ENCODE data around the gene MYO1E. TPM values are rescaled to one million over a fixed set of nuclear protein-coding genes. Genes with fewer than 3 reads are reported as not detected.
"Not testable (repeated sequence)": the region's sequence is repeated elsewhere in the genome, so short reads cannot be mapped to it uniquely, and the experiment has no call there.

MYO1E gene
- total RNA-seq, 2 donors from 2014 or later: 47.8 to 65.6 TPM

DNA sequence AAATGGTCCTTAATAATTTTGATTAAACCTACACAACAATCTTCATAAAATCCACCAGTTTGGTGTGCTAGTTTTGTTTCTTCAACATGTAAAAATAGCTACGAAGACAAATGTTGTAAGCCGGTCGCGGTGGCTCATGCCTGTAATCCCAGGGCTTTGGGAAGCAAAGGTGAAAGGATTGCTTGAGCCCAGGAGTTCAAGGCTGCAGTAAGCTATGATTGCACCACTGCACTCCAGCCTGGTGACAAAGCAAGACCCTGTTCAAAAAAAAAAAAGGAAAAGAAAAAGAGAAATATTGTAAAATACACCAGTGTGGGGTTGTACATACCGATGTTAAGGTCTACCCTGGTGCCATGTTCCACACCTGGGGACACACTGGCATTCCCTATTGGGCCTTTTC lies 91.0 kb downstream of the MYO1E start:
- Histone ChIP-seq H3K9ac (ENCODE audit: extremely low read depth, low read length, poor library complexity, severe bottlenecking) (no peak overlapping the region), H3K4me3 (ENCODE audit: low read length) (no peak overlapping the region), H3K4me1 (ENCODE audit: control insufficient read depth, insufficient read depth, low read length) (peaks cover 3% of the 10 kb centered on the region), H3K27me3 (ENCODE audit: control insufficient read depth, insufficient read depth, low read length, poor library complexity, severe bottlenecking) (no peaks in the 10 kb centered on the region), H3K36me3 (ENCODE audit: control insufficient read depth, insufficient read depth, low read length) (no peaks in the 10 kb centered on the region), H3K27ac (ENCODE audit: low read depth, low read length) (no peak overlapping the region), H3K9me3 (ENCODE audit: control insufficient read depth, low read length) (no peaks in the 10 kb centered on the region)
- Mint-ChIP-seq H3K27me3 (ENCODE audit: insufficient read depth) (no peaks in the 10 kb centered on the region), H3K9me3 (peaks cover 2% of the 10 kb centered on the region), H3K4me1 (peaks cover 18% of the 10 kb centered on the region), H3K36me3 (ENCODE audit: low read depth) (no peaks in the 10 kb centered on the region), H3K27ac (no peak overlapping the region), H3K4me3 (no peak overlapping the region)
- TF ChIP-seq CTCF (conservative IDR thresholded peaks at IDR 0.05): no peak
- WGBS, 2 experiments (ENCODE audit: insufficient coverage in 1 of 2, insufficient read length in 1 of 2): 95 to 98% methylated on average over 5 of the region's 5 CpGs
- no peak for DNase-seq

DNA sequence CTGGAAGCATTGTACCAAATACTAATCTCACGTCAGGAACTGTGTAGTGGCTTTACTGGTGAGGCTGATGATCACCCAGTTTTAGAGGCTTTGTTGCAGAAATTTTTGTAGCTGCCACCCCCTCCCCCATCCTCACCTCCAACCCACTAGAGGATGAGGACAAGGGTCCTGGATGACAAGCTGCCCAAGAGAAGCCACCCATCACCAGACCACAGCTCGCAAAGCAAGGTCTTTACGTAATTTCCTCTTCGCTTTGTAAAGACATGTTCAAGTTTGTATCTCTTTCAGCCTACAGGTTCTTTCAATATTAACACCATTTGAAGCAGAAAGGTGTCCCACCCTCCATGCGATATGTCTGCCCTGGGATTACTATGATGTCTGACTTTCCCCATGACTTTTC lies 91.8 kb downstream of the MYO1E start:
- peaks cover 2% of the 10 kb centered on the region for H3K9me3 Mint-ChIP-seq
- 95 to 100% methylated on average over 4 to 5 of the region's 5 CpGs for WGBS, 2 experiments (ENCODE audit: insufficient coverage in 1 of 2, insufficient read length in 1 of 2)
- Histone ChIP-seq H3K36me3 (ENCODE audit: control insufficient read depth, insufficient read depth, low read length) (no peaks in the 10 kb centered on the region), H3K27me3 (ENCODE audit: control insufficient read depth, insufficient read depth, low read length, poor library complexity, severe bottlenecking) (no peaks in the 10 kb centered on the region), H3K9me3 (ENCODE audit: control insufficient read depth, low read length) (no peaks in the 10 kb centered on the region), H3K9ac (ENCODE audit: extremely low read depth, low read length, poor library complexity, severe bottlenecking) (no peak overlapping the region), H3K4me1 (ENCODE audit: control insufficient read depth, insufficient read depth, low read length) (peaks cover 10% of the 10 kb centered on the region), H3K4me3 (ENCODE audit: low read length) (no peak overlapping the region), H3K27ac (ENCODE audit: low read depth, low read length) (no peak overlapping the region)
- no peak overlapping the region for H3K4me3 Mint-ChIP-seq
- H3K27ac Mint-ChIP-seq: no peak overlapping the region
- TF ChIP-seq CTCF (conservative IDR thresholded peaks at IDR 0.05): no peak
- no peak for DNase-seq
- peaks cover 27% of the 10 kb centered on the region for H3K4me1 Mint-ChIP-seq
- H3K36me3 Mint-ChIP-seq (ENCODE audit: low read depth): no peaks in the 10 kb centered on the region
- no peaks in the 10 kb centered on the region for H3K27me3 Mint-ChIP-seq (ENCODE audit: insufficient read depth)

DNA sequence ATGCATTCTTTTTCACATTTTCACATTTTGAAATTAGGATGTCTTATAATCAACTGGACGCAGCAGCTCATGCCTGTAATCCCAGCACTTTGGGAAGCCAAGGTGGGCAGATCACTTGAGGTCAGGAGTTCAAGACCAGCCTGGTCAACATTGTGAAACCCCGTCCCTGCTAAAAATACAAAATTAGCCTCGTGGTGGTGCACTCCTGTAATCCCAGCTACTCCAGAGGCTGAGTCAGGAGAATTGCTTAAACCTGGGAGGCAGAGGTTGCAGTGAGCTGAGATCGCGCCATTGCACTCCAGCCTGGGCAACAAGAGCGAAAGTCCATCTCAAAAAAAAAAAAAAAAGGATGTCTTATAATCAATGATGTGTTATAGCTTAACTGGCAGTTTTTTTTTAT lies 92.4 kb downstream of the MYO1E start:
- 80 to 91% methylated on average over 3 to 5 of the region's 6 CpGs for WGBS, 2 experiments (ENCODE audit: insufficient coverage in 1 of 2, insufficient read length in 1 of 2)
- H3K4me1 Mint-ChIP-seq: peaks cover 33% of the 10 kb centered on the region
- not testable (repeated sequence) for H3K4me3 Mint-ChIP-seq

DNA sequence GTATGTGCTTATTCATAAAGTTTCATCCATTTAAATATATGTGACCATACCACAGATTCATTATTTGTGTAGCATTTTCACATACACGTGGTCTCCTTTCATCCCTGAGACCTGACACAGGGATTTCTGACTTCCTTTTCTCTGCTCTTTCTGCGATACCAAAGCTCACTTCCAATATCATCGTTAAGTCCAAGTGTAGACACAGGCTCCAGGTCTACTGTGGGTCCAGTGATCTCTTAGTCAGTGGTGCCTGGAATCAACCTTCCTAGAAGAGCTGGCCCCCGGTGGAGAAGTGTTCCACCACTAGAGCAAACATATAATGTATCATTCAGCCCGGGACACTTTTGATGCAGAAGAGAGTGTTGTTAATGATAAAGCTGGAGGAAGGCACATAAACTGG lies 93.6 kb downstream of the MYO1E start:
- 92 to 96% methylated on average over 4 to 5 of the region's 5 CpGs for WGBS, 2 experiments (ENCODE audit: insufficient coverage in 1 of 2, insufficient read length in 1 of 2)
- no peak overlapping the region for H3K4me3 ChIP-seq (ENCODE audit: low read length)
- peaks cover 15% of the 10 kb centered on the region for H3K4me1 ChIP-seq (ENCODE audit: control insufficient read depth, insufficient read depth, low read length)
- Mint-ChIP-seq H3K4me3 (no peak overlapping the region), H3K9me3 (peaks cover 2% of the 10 kb centered on the region), H3K36me3 (ENCODE audit: low read depth) (no peaks in the 10 kb centered on the region), H3K4me1 (peaks cover 44% of the 10 kb centered on the region), H3K27ac (no peak overlapping the region), H3K27me3 (ENCODE audit: insufficient read depth) (no peaks in the 10 kb centered on the region)
- H3K27me3 ChIP-seq (ENCODE audit: control insufficient read depth, insufficient read depth, low read length, poor library complexity, severe bottlenecking): no peaks in the 10 kb centered on the region
- H3K27ac ChIP-seq (ENCODE audit: low read depth, low read length): no peak overlapping the region
- H3K36me3 ChIP-seq (ENCODE audit: control insufficient read depth, insufficient read depth, low read length): no peaks in the 10 kb centered on the region
- H3K9me3 ChIP-seq (ENCODE audit: control insufficient read depth, low read length): no peaks in the 10 kb centered on the region
- DNase-seq: no peak
- no peak for TF ChIP-seq CTCF (conservative IDR thresholded peaks at IDR 0.05)
- H3K9ac ChIP-seq (ENCODE audit: extremely low read depth, low read length, poor library complexity, severe bottlenecking): no peak overlapping the region

More for the DNA sequence above, 92.4 kb downstream of the MYO1E start:
- not testable (repeated sequence) for H3K4me3 ChIP-seq (ENCODE audit: low read length); H3K36me3 ChIP-seq (ENCODE audit: control insufficient read depth, insufficient read depth, low read length); DNase-seq; H3K9ac ChIP-seq (ENCODE audit: extremely low read depth, low read length, poor library complexity, severe bottlenecking); H3K9me3 Mint-ChIP-seq; H3K36me3 Mint-ChIP-seq (ENCODE audit: low read depth); H3K27ac Mint-ChIP-seq; H3K27ac ChIP-seq (ENCODE audit: low read depth, low read length); H3K9me3 ChIP-seq (ENCODE audit: control insufficient read depth, low read length); H3K27me3 ChIP-seq (ENCODE audit: control insufficient read depth, insufficient read depth, low read length, poor library complexity, severe bottlenecking); H3K27me3 Mint-ChIP-seq (ENCODE audit: insufficient read depth)
- H3K4me1 ChIP-seq (ENCODE audit: control insufficient read depth, insufficient read depth, low read length): peaks cover 15% of the 10 kb centered on the region
